Common myeloid progenitor, CD34-positive (primary cell): ENCODE measurements around the gene CASP14.
"Not testable (repeated sequence)": the region's sequence is repeated elsewhere in the genome, so short reads cannot be mapped to it uniquely, and the experiment has no call there.

ENCODE experiments used
- CTCF ChIA-PET: fragments of 350-600 bp; sonication (Branson Sonifier 250); formaldehyde crosslinking; loops from one replicate; lab custom pipeline; 2021; ENCODE audit warnings: antibody characterized with exemption; lab: Charles Lee
- POLR2A ChIA-PET: fragments of 350-600 bp; sonication (Branson Sonifier 250); formaldehyde crosslinking; loops from one replicate; lab custom pipeline; 2021; ENCODE audit warnings: antibody characterized with exemption; lab: Charles Lee
- DNase-seq, 3 donors: peaks; one replicate each; pipeline versions ENCODE4 v3.0.0 to v3.0.0-alpha.2; 2013
- H3K27ac ChIP-seq, 2 experiments: 1 replicate in 1 of 2; 2 replicates in 1 of 2; pipeline ENCODE4 v1.7.0; 2013; ENCODE audit warnings: inconsistent platforms in 2 of 2, low read length in 2 of 2, mild to moderate bottlenecking in 2 of 2, low read depth in 1 of 2, moderate library complexity in 1 of 2; ENCODE audit not compliant: severe bottlenecking in 2 of 2, insufficient read depth in 1 of 2, poor library complexity in 1 of 2
- H3K27me3 ChIP-seq, 5 experiments: replicated peaks in 2 of 5; 1 replicate in 3 of 5; 2 replicates in 2 of 5; pipeline versions ENCODE4 v1.6.1 to v1.7.0; 2013; ENCODE audit warnings: low read length in 4 of 5, mild to moderate bottlenecking in 2 of 5, moderate library complexity in 2 of 5, inconsistent platforms in 1 of 5; ENCODE audit not compliant: insufficient read depth in 5 of 5, control insufficient read depth in 4 of 5
- H3K36me3 ChIP-seq, 4 experiments: 1 replicate in 2 of 4; 2 replicates in 2 of 4; pipeline versions ENCODE4 v1.6.1 to v1.7.0; 2013; ENCODE audit warnings: low read length in 3 of 4, control low read depth in 1 of 4, mild to moderate bottlenecking in 1 of 4; ENCODE audit not compliant: control insufficient read depth in 4 of 4, insufficient read depth in 4 of 4
- H3K4me1 ChIP-seq, 4 experiments: 1 replicate in 3 of 4; 2 replicates in 1 of 4; pipeline versions ENCODE4 v1.6.1 to v1.7.1; 2013; ENCODE audit warnings: low read length in 3 of 4, mild to moderate bottlenecking in 3 of 4, control low read depth in 1 of 4, inconsistent platforms in 1 of 4, moderate library complexity in 1 of 4; ENCODE audit not compliant: control insufficient read depth in 4 of 4, insufficient read depth in 4 of 4; ENCODE audit errors: control extremely low read depth in 1 of 4
- H3K4me3 ChIP-seq, 7 experiments: 1 replicate in 4 of 7; 2 replicates in 3 of 7; pipeline versions ENCODE4 v1.5.1 to v1.7.0; 2013; ENCODE audit warnings: mild to moderate bottlenecking in 7 of 7, low read length in 6 of 7, moderate library complexity in 6 of 7, inconsistent platforms in 2 of 7, low read depth in 2 of 7, control low read depth in 1 of 7; ENCODE audit not compliant: insufficient read depth in 4 of 7, control insufficient read depth in 1 of 7; ENCODE audit errors: extremely low read depth in 1 of 7
- H3K9me3 ChIP-seq, 5 experiments: 1 replicate in 4 of 5; 2 replicates in 1 of 5; pipeline versions ENCODE4 v1.6.1 to v1.7.1; 2013; ENCODE audit warnings: low read length in 4 of 5, mild to moderate bottlenecking in 2 of 5, inconsistent platforms in 1 of 5, low read depth in 1 of 5, moderate library complexity in 1 of 5; ENCODE audit not compliant: control insufficient read depth in 4 of 5, insufficient read depth in 2 of 5; ENCODE audit errors: control extremely low read depth in 1 of 5
- WGBS: methylation state at CpG from one replicate; pipeline ENCODE4 v1.1.5; 2013; ENCODE audit not compliant: insufficient coverage; 5-methylcytosine and 5-hydroxymethylcytosine counted together

The CASP14 gene

GRCh38 chr19:15087182-15087581 is 37.9 kb downstream of the CASP14 start:
- H3K27ac ChIP-seq: no peak overlapping the region
- no peaks in the 10 kb centered on the region for H3K9me3 ChIP-seq
- ChIA-PET POLR2A (no interaction called here), CTCF (no interaction called here)
- no peak for DNase-seq
- H3K4me3 ChIP-seq: no peak overlapping the region
- peaks cover 0 to 5% (median 3%) of the 10 kb centered on the region in 5 experiments for H3K27me3 ChIP-seq
- 90% methylated on average over 11 of the region's 11 CpGs for WGBS
- peaks cover 0 to 7% (median 3%) of the 10 kb centered on the region in 4 experiments for H3K4me1 ChIP-seq
- no peaks in the 10 kb centered on the region for H3K36me3 ChIP-seq

GRCh38 chr19:15091918-15092753 is 42.9 kb downstream of the CASP14 start:
- WGBS: 35% methylated on average over 10 of the region's 13 CpGs

GRCh38 chr19:15093001-15093400 is 43.7 kb downstream of the CASP14 start:
- Histone ChIP-seq H3K9me3 (no peaks in the 10 kb centered on the region), H3K27me3 (no peaks in the 10 kb centered on the region), H3K36me3 (no peaks in the 10 kb centered on the region), H3K4me3 (no peak overlapping the region), H3K27ac (no peak overlapping the region), H3K4me1 (peaks cover 0 to 9% (median 4%) of the 10 kb centered on the region in 4 experiments)
- CTCF ChIA-PET: interaction anchor here (0.8 to 3.0 kb wide), 10 partner anchors 9 to 168 kb away, joined by 3 to 27 read pairs (median 7); partner anchors contain the start of gene OR1I1
- WGBS: 100% methylated on average over 1 of the region's 2 CpGs
- POLR2A ChIA-PET: no interaction called here
- no peak for DNase-seq

More at GRCh38 chr19:15091918-15092753, 42.9 kb downstream of the CASP14 start:
- DNase-seq: peak; percentile 84 to 88 (median 84)
- H3K27me3 ChIP-seq: peaks cover 0 to 3% (median 0%) of the 10 kb centered on the region in 5 experiments
- no peak overlapping the region for H3K27ac ChIP-seq
- CTCF ChIA-PET: interaction anchor here (0.6 to 3.0 kb wide), 16 partner anchors 10 to 1033 kb away, joined by 3 to 27 read pairs (median 4); partner anchors contain the start of gene OR1I1
- H3K4me3 ChIP-seq: peak overlapping the region in 1 of 7 experiments; percentile 42
- POLR2A ChIA-PET: interaction anchor here (0.9 kb wide), 1 partner anchor 57 kb away, joined by 3 read pairs; no protein-coding TSS in a partner anchor
- H3K36me3 ChIP-seq: no peaks in the 10 kb centered on the region
- no peaks in the 10 kb centered on the region for H3K9me3 ChIP-seq
- peaks cover 0 to 9% (median 4%) of the 10 kb centered on the region in 4 experiments for H3K4me1 ChIP-seq

- no peak for DNase-seq
- ChIA-PET POLR2A (no interaction called here), CTCF (no interaction called here)
- WGBS: 100% methylated on average over 2 of the region's 3 CpGs
- no peak overlapping the region for H3K27ac ChIP-seq
- H3K4me3 ChIP-seq: no peak overlapping the region
- no peaks in the 10 kb centered on the region for H3K36me3 ChIP-seq
- no peaks in the 10 kb centered on the region for H3K9me3 ChIP-seq
- H3K27me3 ChIP-seq: no peaks in the 10 kb centered on the region
- peaks cover 0 to 5% (median 2%) of the 10 kb centered on the region in 4 experiments for H3K4me1 ChIP-seq
Observed at GRCh38 chr19:15096223-15096622, 46.9 kb downstream of the CASP14 start.

- H3K27me3 ChIP-seq, H3K9me3 ChIP-seq, H3K4me3 ChIP-seq, H3K4me1 ChIP-seq, DNase-seq, CTCF ChIA-PET, H3K27ac ChIP-seq, POLR2A ChIA-PET, H3K36me3 ChIP-seq: not testable (repeated sequence)
- 96% methylated on average over 6 of the region's 6 CpGs for WGBS
Observed at GRCh38 chr19:15097980-15098379, 48.7 kb downstream of the CASP14 start.

- Histone ChIP-seq H3K9me3 (peaks cover 0 to 10% (median 2%) of the 10 kb centered on the region in 5 experiments), H3K27me3 (no peaks in the 10 kb centered on the region), H3K4me3 (no peak overlapping the region), H3K36me3 (no peaks in the 10 kb centered on the region), H3K4me1 (no peaks in the 10 kb centered on the region), H3K27ac (no peak overlapping the region)
- ChIA-PET CTCF (no interaction called here), POLR2A (no interaction called here)
- 94% methylated on average over 10 of the region's 10 CpGs for WGBS
- no peak for DNase-seq
Observed at GRCh38 chr19:15098460-15098859, 49.2 kb downstream of the CASP14 start.

- Histone ChIP-seq H3K27me3 (no peaks in the 10 kb centered on the region), H3K27ac (no peak overlapping the region), H3K4me1 (no peaks in the 10 kb centered on the region), H3K4me3 (no peak overlapping the region), H3K36me3 (no peaks in the 10 kb centered on the region), H3K9me3 (peaks cover 0 to 15% (median 7%) of the 10 kb centered on the region in 5 experiments)
- ChIA-PET CTCF (interaction anchor here (1.2 to 1.8 kb wide), 2 partner anchors 9 to 74 kb away, joined by 3 to 6 read pairs; no protein-coding TSS in a partner anchor), POLR2A (no interaction called here)
- no peak for DNase-seq
- WGBS: no CpG with 5 or more reads among the region's 3 CpGs
Observed at GRCh38 chr19:15099017-15099582, 49.8 kb downstream of the CASP14 start.
